HG03571 (cell line): ENCODE measurements around the gene SERPINB4.
A peak's percentile ranks its signal among the peaks of the same experiment; 100 is the strongest.

Experiments used
- ATAC-seq: cut with Tn5 transposase; IDR thresholded peaks from one replicate; pipeline ENCODE4 v1.9.1; 2021; ENCODE audit not compliant: unreplicated experiment

Gene SERPINB4

GRCh38 chr18:63637703-63638102 is 6.4 kb downstream of the SERPINB4 start:
- ATAC-seq, result no peak

- ATAC-seq, result no peak
These were observed 16.2 kb downstream of the SERPINB4 start for GRCh38 chr18:63627819-63628218.

GRCh38 chr18:63626431-63626830 is 17.6 kb downstream of the SERPINB4 start:
- ATAC-seq, result no peak

DNA sequence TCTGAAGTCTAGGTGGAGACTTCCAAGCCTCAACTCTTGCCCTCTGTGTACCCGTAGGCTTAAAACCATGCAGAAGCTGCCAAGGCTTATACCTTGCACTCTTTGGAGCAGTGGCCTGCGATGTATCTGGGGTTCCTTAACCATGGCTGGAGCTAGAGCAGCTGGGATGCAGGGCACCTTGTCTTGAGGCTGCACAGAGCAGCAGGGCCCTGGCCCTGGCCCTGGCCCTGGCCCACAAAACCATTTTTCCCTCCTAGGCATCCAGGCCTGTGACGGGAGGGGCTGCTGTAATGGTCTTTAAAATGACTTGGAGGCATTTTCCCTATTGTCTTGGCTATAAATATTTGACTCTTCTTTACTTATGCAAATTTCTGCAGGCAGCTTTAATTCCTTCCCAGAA is 19.2 kb downstream of the SERPINB4 start:
- no peak for ATAC-seq

DNA sequence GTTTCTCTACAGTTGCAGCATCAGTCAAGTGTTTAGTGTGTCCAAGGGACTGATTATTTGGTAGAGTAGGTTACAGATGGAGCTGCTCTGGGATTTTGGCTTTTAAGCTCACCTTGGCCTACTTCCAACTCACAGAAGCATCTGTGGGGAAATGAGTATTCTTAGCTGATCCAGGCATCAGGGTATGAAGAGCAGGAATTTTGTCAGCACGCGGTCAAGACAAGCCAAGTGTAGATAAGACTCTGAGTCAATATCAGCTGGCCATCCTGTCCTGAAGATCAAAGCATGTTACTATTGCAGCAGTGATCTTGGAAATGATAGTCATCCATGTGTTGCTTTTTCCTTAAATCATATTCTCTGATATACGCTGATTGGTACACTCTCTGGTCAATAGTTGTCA is 24.4 kb downstream of the SERPINB4 start:
- ATAC-seq, result no peak

- ATAC-seq, result no peak
These were observed 26.2 kb downstream of the SERPINB4 start for GRCh38 chr18:63617915-63618234.

DNA sequence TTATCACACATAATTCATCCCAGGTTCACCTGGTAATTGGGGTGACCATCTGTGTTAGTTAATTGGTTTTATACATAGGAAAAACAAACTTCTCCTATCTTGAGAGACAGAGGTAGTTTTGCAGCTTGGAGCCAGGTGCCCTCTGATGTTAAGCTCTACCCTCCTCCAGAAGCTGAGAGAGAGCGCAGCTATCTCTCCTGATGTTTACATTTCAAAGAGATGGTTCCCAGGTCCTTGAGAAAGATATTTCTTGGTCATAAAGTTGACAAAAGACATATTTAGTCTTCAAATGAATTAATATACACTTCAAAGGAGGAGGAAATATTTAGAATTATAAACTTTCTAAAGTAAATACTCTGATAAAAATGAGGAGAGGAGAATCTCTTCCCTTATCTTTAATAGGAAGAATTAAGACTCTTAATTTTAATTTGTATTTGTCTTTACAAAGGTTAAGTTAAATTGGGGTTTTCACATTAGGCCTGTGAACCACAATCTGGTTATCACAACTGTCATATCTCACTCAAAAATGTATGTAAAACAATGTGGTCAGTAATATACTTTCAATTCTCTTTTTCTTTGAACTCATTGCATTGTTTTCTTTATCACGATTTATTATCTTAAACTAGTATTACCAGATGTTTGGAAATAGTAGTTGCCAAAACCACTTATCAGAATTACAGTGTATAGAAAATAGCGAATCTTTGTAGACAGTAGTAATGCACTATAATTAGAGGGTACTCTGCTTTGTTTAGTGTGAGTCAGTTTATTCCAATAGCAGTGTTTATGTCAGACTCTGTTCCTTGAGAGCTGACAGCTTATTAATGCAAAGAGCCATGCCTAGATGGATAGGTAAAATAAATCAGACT is 26.8 kb downstream of the SERPINB4 start:
- ATAC-seq, result peak; percentile 60

DNA sequence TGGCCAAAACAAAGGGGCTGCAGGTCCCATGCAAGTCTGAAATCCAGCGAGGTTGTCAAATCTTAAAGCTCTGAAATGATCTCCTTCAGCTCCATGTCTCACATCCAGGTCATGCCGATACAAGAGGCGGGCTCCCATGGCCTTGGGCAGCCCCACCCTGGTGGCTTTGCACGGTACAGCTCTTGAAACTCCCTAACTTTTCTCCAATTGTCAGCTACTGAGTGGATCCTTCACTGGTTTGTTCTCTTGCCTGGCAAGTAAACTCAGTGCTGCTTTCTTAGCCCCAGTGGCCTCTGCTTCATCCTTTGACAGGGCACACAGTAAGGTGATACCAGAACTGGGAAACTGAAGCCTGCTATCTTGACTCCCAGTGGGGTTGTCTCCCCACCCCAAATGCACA is 30.6 kb downstream of the SERPINB4 start:
- no peak for ATAC-seq

GRCh38 chr18:63606526-63606925 is 37.5 kb downstream of the SERPINB4 start:
- no peak for ATAC-seq

DNA sequence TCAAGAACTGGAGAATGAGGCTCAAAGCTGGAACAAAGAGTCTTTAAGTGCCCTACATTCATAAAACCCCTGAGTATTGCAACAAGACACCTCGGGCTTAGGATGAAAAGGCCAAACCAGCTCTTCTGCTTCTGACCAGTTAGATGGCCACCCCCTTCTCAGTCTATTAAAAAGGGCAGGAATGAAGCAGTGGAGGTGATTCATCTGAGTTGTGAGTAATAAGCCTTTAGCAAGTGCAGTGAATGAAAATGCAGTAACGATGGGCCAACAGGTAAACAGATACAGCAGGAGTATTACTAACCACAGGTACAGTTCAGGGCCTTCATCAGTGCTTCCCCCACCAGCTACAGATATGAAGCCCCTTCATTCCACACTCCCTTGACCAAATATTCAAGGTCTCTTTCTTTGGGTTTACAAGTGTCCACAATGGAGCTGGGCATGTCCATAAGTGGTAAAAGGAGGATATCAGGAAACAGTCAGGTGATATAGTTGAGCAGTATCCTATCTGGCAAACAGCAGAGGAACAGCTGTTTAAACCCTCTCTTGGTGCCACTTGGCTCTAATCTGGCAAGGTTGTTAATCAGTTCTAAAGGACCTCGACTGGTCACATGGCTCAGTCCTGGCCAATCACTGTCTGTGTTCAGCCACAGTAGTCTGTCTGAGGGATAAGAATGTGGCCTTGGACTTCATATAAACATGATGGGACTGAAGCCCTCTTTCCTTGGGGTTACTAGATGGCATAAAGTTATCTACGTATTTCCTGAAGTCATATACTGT is 39.1 kb downstream of the SERPINB4 start:
- ATAC-seq, result no peak

DNA sequence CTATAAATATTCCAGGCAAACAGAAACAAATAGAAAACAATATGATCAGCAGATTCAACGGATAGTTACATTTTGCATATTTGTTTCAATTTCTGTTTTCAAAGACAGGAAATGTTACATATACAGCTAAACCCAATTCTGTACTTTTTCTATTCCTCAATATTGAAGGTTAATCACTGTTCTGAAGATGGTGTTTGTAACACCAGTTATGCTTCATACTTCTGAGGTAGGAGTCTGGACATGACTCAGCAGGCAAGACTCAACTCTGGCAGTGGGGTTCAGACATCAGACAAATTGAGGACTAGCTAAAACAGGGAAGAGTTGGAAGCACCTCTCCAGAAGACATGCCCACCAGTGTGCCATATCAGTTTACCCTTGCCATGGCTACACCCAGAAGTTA is 40.3 kb downstream of the SERPINB4 start:
- peak; percentile 97 for ATAC-seq

GRCh38 chr18:63603355-63603754 is 40.7 kb downstream of the SERPINB4 start:
- no peak for ATAC-seq

DNA sequence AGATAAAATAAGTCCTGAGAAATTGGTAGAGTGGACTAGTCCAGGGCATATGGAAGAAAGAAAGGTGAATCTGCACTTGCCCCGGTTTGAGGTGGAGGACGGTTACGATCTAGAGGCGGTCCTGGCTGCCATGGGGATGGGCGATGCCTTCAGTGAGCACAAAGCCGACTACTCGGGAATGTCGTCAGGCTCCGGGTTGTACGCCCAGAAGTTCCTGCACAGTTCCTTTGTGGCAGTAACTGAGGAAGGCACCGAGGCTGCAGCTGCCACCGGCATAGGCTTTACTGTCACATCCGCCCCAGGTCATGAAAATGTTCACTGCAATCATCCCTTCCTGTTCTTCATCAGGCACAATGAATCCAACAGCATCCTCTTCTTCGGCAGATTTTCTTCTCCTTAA is 47.1 kb downstream of the SERPINB4 start:
- ATAC-seq, result no peak

DNA sequence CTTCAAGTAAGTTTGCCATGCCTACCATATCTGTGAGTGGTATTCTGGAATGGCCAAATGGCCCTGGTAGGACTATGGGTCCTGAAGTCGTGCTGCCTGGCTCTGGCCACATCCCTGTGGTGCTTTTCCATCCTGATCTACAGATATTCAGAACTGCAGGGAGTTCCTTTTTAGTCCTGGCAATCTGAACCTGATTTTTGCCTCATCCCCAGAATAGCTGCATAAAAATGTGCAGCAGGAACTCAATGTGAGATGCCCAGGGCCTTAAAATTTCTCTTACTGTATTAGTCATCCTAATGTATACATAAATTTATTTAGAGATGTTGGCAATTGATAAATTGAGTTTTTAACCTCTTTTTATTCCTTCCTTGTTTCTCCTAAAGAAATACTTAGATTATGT is 51.6 kb downstream of the SERPINB4 start:
- ATAC-seq, result no peak

DNA sequence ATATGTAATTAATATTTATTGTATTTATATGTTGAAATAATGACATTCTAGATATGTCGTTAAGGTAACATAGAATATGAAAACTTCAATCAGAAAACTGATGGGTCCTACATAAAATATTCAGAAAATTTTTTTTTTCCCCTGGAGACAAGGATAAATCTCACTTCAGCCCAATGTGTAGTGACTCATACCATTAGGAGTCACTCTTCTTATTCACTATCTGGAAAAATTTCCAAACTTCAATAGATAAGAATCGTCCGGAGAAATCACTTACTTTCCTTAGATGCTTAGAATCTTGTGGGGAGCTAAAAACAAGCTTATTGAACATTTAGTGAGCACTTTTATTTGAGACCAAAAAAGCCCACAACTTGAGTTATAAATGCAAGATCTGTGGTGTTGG is 52.3 kb downstream of the SERPINB4 start:
- ATAC-seq, result no peak

DNA sequence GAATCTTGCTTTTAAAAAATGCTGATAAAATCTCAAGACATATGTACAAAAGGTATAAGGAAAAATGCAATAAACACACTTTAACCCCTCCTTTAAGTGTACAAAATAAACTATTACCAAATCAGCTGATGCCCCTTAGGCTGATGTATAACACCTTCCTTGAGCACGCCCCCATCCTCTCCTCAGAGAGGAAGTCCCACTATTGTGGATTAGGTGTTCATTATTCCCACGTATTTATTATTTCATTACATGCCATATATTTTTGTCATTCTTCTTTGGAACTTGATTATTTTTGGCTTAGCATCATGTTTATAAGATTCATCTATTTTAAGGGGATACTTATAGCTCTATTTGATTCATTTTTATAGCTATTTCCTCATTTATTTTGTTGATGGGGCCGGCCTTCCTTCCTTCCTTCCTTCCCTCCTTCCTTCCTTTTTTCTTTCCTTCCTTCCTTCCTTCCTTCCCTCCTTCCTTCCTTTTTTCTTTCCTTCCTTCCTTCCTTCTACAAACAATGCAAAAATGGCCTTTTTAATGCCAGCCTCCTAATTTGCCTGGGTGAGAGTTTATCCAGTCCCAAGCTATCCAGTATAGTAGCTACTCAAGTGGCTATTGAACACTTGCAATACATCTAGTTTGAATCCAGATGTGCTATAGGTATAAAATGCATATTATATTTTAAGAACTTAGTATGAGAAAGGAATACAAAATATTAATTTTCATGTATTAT is 52.9 kb downstream of the SERPINB4 start:
- ATAC-seq, result no peak

DNA sequence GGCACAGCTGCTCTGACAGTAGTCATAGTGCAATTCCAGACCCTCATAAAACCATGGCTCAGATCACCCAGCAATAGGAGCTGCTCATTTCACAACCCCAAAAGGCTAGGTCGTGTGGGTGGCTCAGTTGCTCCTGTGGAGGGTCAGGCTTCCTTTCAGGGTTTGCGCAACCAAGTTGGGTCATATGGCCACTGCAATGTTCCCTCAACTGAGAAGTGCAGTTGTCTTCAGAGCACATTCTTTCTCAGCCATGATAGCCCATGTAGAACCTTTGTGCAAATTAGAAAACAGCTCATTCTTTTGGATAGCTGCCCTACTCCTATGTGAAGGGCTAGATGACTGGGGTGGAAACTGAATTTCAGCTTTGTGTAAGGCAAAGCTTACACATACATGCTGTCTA is 53.7 kb downstream of the SERPINB4 start:
- ATAC-seq, result no peak

DNA sequence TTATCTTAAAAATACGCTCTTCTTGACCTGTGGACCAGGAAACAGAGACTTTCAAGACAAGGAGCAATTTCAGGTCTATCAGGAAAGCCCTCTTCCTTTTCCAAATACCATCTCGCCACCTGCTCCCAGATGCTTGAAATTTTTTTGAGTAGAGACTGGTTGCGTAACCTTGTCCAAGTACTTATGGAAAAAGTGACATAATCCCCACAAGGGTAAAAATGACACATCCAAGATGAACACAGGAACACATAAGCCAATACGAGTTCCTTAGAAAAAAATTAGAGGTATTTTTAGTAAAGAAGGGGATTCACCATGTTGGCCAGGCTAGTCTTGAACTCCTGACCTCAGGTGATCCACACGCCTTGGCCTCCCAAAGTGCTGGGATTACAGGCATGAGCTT is 55.1 kb downstream of the SERPINB4 start:
- no peak for ATAC-seq
